ENCODE data around the gene FHL2. TPM values are rescaled to one million over a fixed set of nuclear protein-coding genes. Genes with fewer than 3 reads are reported as not detected.

The FHL2 gene
- total and polyA plus RNA-seq, 9 of the 15 experiments (the other 6 are each of a cell fraction or from before 2014, with no cell fraction given) = 7.5 to 33.1 (median 23.9) TPM

GRCh38 chr2:105337122-105338019 is 61.5 kb downstream of the FHL2 start, which contains the start of gene C2orf49 (continued):
- TF ChIP-seq MGA (IDR thresholded peaks at IDR 0.05) (peak; percentile 44; the same call in 1 of the 2 replicates), ELF2 (CRISPR knock-in tag; IDR thresholded peaks at IDR 0.05) (no peak), CCNT2 (IDR thresholded peaks at IDR 0.05; ENCODE audit: borderline replicate concordance, extremely low read depth, insufficient read length, low read depth, low read length) (peak; percentile 12), GTF2B (IDR thresholded peaks at IDR 0.05; ENCODE audit: extremely low read depth, insufficient read length) (no peak), KLF1 (tag; IDR thresholded peaks at IDR 0.05) (no peak), CHD1 (IDR thresholded peaks at IDR 0.05; ENCODE audit: low read length) (no peak), ZBTB43 (CRISPR knock-in tag; IDR thresholded peaks at IDR 0.05) (no peak), ETS1 (conservative IDR thresholded peaks at IDR 0.05; ENCODE audit: control insufficient read depth, low read depth, low read length) (peak; percentile 63), EZH2 (IDR thresholded peaks at IDR 0.05; ENCODE audit: borderline replicate concordance, low read depth, low read length) (no peak)
